IMR-90 (cell line): Measurements from ENCODE around the gene MED17. TPM values are rescaled to one million over a fixed set of nuclear protein-coding genes. Genes with fewer than 3 reads are reported as not detected.

ENCODE experiments used
- ATAC-seq: fragments of 200-7000 bp; cut with Tn5 transposase; 2 replicates; pipeline ENCODE4 v1.9.1; 2020; ENCODE audit warnings: low read depth, mild to moderate bottlenecking, moderate library complexity
- BruUV-seq: library from RNA; stranded (reverse); fragments of 400-500 nt; replicated peaks from 2 replicates; lab custom pipeline; 2021; lab: Mats Ljungman, UMichigan
- CTCF ChIA-PET: fragments of 300-600 bp; formaldehyde crosslinking; extraction: SDS; loops from one replicate; lab custom pipeline; 2021; ENCODE audit warnings: antibody characterized with exemption; lab: Yijun Ruan, JAX
- POLR2A ChIA-PET: fragments of 300-600 bp; sonication (Branson Sonifier 250); formaldehyde crosslinking; loops from one replicate; lab custom pipeline; 2022; ENCODE audit warnings: antibody characterized with exemption; ENCODE audit not compliant: unreplicated experiment; lab: Charles Lee
- DNase-seq: peaks from one replicate; pipeline ENCODE4 v3.0.0; 2013
- H2AFZ ChIP-seq: replicated peaks from 2 replicates; pipeline ENCODE3; 2013; ENCODE audit warnings: low read length, mild to moderate bottlenecking; ENCODE audit not compliant: poor library complexity
- H2AK5ac ChIP-seq: 2 replicates; pipeline ENCODE4 v1.6.1; 2013; ENCODE audit warnings: low read depth, low read length, inconsistent platforms
- H2AK9ac ChIP-seq: replicated peaks from 2 replicates; pipeline ENCODE3; 2013; ENCODE audit warnings: mild to moderate bottlenecking, low read depth, low read length, moderate library complexity; ENCODE audit not compliant: poor library complexity
- H2BK120ac ChIP-seq: 2 replicates; pipeline ENCODE4 v1.6.1; 2013; ENCODE audit warnings: low read depth, low read length, inconsistent platforms
- H2BK15ac ChIP-seq: 3 replicates; pipeline ENCODE4 v1.6.1; 2013; ENCODE audit warnings: low read depth, low read length, inconsistent platforms
- H2BK20ac ChIP-seq: 2 replicates; pipeline ENCODE4 v1.6.1; 2013; ENCODE audit warnings: low read depth, mild to moderate bottlenecking, inconsistent platforms, low read length, moderate library complexity
- H2BK5ac ChIP-seq: 2 replicates; pipeline ENCODE4 v1.6.1; 2013; ENCODE audit warnings: mild to moderate bottlenecking, low read depth, low read length, inconsistent platforms; ENCODE audit not compliant: poor library complexity, severe bottlenecking
- H3K14ac ChIP-seq: replicated peaks from 2 replicates; pipeline ENCODE4 v1.6.1; 2013; ENCODE audit warnings: low read depth, low read length, inconsistent platforms
- H3K18ac ChIP-seq: 2 replicates; pipeline ENCODE4 v1.6.1; 2013; ENCODE audit warnings: low read depth, low read length, control low read depth
- H3K23ac ChIP-seq: 2 replicates; pipeline ENCODE4 v1.6.1; 2013; ENCODE audit warnings: low read depth, low read length, inconsistent platforms
- H3K27ac ChIP-seq: 2 replicates; pipeline ENCODE4 v1.5.1; 2013; ENCODE audit warnings: mild to moderate bottlenecking, control low read depth, low read length; ENCODE audit not compliant: insufficient read depth
- H3K27me3 ChIP-seq: 2 replicates; pipeline ENCODE4 v1.6.1; 2013; ENCODE audit warnings: low read length; ENCODE audit not compliant: control insufficient read depth, insufficient read depth
- H3K36me3 ChIP-seq: 2 replicates; pipeline ENCODE4 v1.6.1; 2013; ENCODE audit warnings: low read length, mixed read lengths; ENCODE audit not compliant: control insufficient read depth, insufficient read depth
- H3K4ac ChIP-seq: 2 replicates; pipeline ENCODE4 v1.6.1; 2013; ENCODE audit warnings: low read depth, low read length, inconsistent platforms
- H3K4me1 ChIP-seq: 2 replicates; pipeline ENCODE4 v1.6.1; 2013; ENCODE audit warnings: low read length, mixed read lengths; ENCODE audit not compliant: control insufficient read depth, insufficient read depth
- H3K4me2 ChIP-seq: 2 replicates; pipeline ENCODE4 v1.6.1; 2013; ENCODE audit warnings: low read depth, mild to moderate bottlenecking, control low read depth, low read length, moderate library complexity
- H3K4me3 ChIP-seq: 2 replicates; pipeline ENCODE4 v1.5.1; 2013; ENCODE audit warnings: low read depth, mild to moderate bottlenecking, control low read depth, low read length, moderate library complexity; ENCODE audit not compliant: insufficient read depth
- H3K56ac ChIP-seq: 2 replicates; pipeline ENCODE4 v1.6.1; 2013; ENCODE audit warnings: low read length, inconsistent platforms; ENCODE audit not compliant: insufficient read depth; ENCODE audit errors: extremely low read depth
- H3K79me1 ChIP-seq, 2 experiments: 2 replicates each; pipeline ENCODE4 v1.6.1; 2013; ENCODE audit warnings: low read length in 2 of 2, inconsistent platforms in 1 of 2, low read depth in 1 of 2
- H3K9ac ChIP-seq: 2 replicates; pipeline ENCODE4 v1.6.1; 2013; ENCODE audit warnings: low read depth, low read length, control low read depth
- H3K9me1 ChIP-seq: 2 replicates; pipeline ENCODE4 v1.6.1; 2013; ENCODE audit warnings: low read length, inconsistent platforms; ENCODE audit not compliant: insufficient read depth
- H3K9me3 ChIP-seq: 2 replicates; pipeline ENCODE4 v1.6.1; 2013; ENCODE audit warnings: low read length; ENCODE audit not compliant: control insufficient read depth, insufficient read depth
- H4K20me1 ChIP-seq: 2 replicates; pipeline ENCODE4 v1.6.1; 2013; ENCODE audit warnings: low read length, inconsistent platforms; ENCODE audit not compliant: insufficient read depth
- H4K5ac ChIP-seq: 2 replicates; pipeline ENCODE4 v1.6.1; 2013; ENCODE audit warnings: mild to moderate bottlenecking, low read depth, low read length, control low read depth
- H4K8ac ChIP-seq, 2 experiments: 2 replicates each; pipeline ENCODE4 v1.6.1; 2013; ENCODE audit warnings: low read depth in 2 of 2, low read length in 2 of 2, control low read depth in 1 of 2, inconsistent platforms in 1 of 2
- H4K91ac ChIP-seq: 2 replicates; pipeline ENCODE4 v1.6.1; 2013; ENCODE audit warnings: low read depth, low read length, inconsistent platforms; ENCODE audit not compliant: insufficient read depth
- BHLHE40 ChIP-seq: fragments of 150-350 bp; IDR thresholded peaks from 2 replicates; pipeline ENCODE4 v1.6.1; 2016; ENCODE audit warnings: mild to moderate bottlenecking, low read depth, low read length
- CTCF ChIP-seq: conservative IDR thresholded peaks from 2 replicates; pipeline ENCODE4 v1.5.1; 2012; ENCODE audit warnings: mild to moderate bottlenecking, low read depth, low read length, improper control_type of control experiment
- MAFK ChIP-seq: IDR thresholded peaks from 2 replicates; pipeline ENCODE4 v1.6.1; 2012; ENCODE audit warnings: low read depth, low read length, improper control_type of control experiment
- POLR2A ChIP-seq: IDR thresholded peaks from 2 replicates; pipeline ENCODE4 v1.6.1; 2012; ENCODE audit warnings: mild to moderate bottlenecking, low read depth, low read length
- RAD21 ChIP-seq: IDR thresholded peaks from 2 replicates; pipeline ENCODE4 v1.6.1; 2012; ENCODE audit warnings: low read length, improper control_type of control experiment
- SMC3 ChIP-seq: fragments of 150-350 bp; IDR thresholded peaks from 2 replicates; pipeline ENCODE4 v1.6.1; 2016; ENCODE audit warnings: low read depth, mild to moderate bottlenecking, antibody characterized with exemption, low read length, moderate library complexity
- WGBS, 2 experiments: methylation state at CpG; one replicate each; pipeline versions ENCODE4 v1.1.5 to v1.1.7; 2013; ENCODE audit warnings: missing lambda C conversion rate in 2 of 2; ENCODE audit not compliant: insufficient read length in 1 of 2; ENCODE audit errors: extremely low coverage in 2 of 2; 5-methylcytosine and 5-hydroxymethylcytosine counted together
- dilution Hi-C: fragments of 300-500 bp; cut with HindIII; formaldehyde crosslinking; loops from one replicate; pipeline ENCODE4 v1.14.3; 2018; ENCODE audit warnings: low sequenced_read_pairs; ENCODE audit not compliant: unreplicated experiment
- in situ Hi-C: fragments of 300-500 bp; cut with MboI; formaldehyde crosslinking; loops from 3 replicates; pipeline ENCODE4 v1.14.3; 2019; ENCODE audit warnings: low sequenced_read_pairs, inconsistent platforms, mixed read lengths
- intact Hi-C: fragments of 100-400 bp; cut with micrococcal nuclease; formaldehyde crosslinking; loops from 2 replicates; pipeline ENCODE4 v1.10.0; 2022
- polyA plus RNA-seq, 3 experiments: library from polyadenylated mRNA; depleted of rRNA; stranded (reverse); fragments of >200 nt; gene quantifications; 2 replicates each; pipeline ENCODE4 v1.2.3, GENCODE V29; 2012; ENCODE audit warnings: low replicate concordance in 1 of 3
- total RNA-seq: library from RNA; depleted of rRNA; stranded (reverse); fragments of >200 nt; gene quantifications from 2 replicates; pipeline ENCODE4 v1.2.3, GENCODE V29; 2012

Gene MED17
- total and polyA plus RNA-seq, 2 of the 4 experiments (the other 2 are of a cell fraction) = 20.0 to 23.3 TPM

- ChIA-PET CTCF (no interaction called here), POLR2A (no interaction called here)
- TF ChIP-seq POLR2A = no peak
- no peak for TF ChIP-seq RAD21
- TF ChIP-seq CTCF = no peak
- TF ChIP-seq SMC3 = no peak
- no peak for TF ChIP-seq BHLHE40
- no peak for TF ChIP-seq MAFK
- Histone ChIP-seq H3K27ac (no peak overlapping the region), H3K9me3 (no peaks in the 10 kb centered on the region), H2BK5ac (no peak overlapping the region), H2AK5ac (no peak overlapping the region), H3K9ac (no peak overlapping the region), H3K4me2 (no peak overlapping the region), H3K79me1 (peaks cover 0 to 4% of the 10 kb centered on the region in 2 experiments; a peak in 3 of 4 replicates), H3K4me1 (no peaks in the 10 kb centered on the region), H4K5ac (no peak overlapping the region), H3K14ac (no peak overlapping the region), H3K4ac (no peak overlapping the region), H3K23ac (no peak overlapping the region), H3K18ac (no peak overlapping the region), H3K36me3 (peaks cover 19% of the 10 kb centered on the region), H4K20me1 (no peaks in the 10 kb centered on the region), H4K8ac (no peak overlapping the region), H3K27me3 (no peaks in the 10 kb centered on the region), H3K56ac (no peak overlapping the region), H2BK20ac (no peak overlapping the region), H2AK9ac (no peak overlapping the region), H2BK120ac (no peak overlapping the region), H2AFZ (no peak overlapping the region), H4K91ac (no peak overlapping the region), H3K9me1 (no peaks in the 10 kb centered on the region), H3K4me3 (no peak overlapping the region), H2BK15ac (no peak overlapping the region)
- WGBS, 2 experiments = no CpG with 5 or more reads among the region's 2 CpGs
- DNase-seq (no peak), ATAC-seq (no peak)
- no TSS peak for BruUV-seq
- in situ Hi-C loops = no loop called here
- dilution Hi-C loops = no loop called here
- intact Hi-C loops = no loop called here
Measured at GRCh38 chr11:93753241-93753640, 30.8 kb upstream of the MED17 start.
